GM19468 (cell line): ENCODE measurements around the gene ATG9B.
A peak's percentile ranks its signal among the peaks of the same experiment; 100 is the strongest.
"Not testable (repeated sequence)": the region's sequence is repeated elsewhere in the genome, so short reads cannot be mapped to it uniquely, and the experiment has no call there.

Experiments
- ATAC-seq: cut with Tn5 transposase; IDR thresholded peaks from one replicate; pipeline ENCODE4 v1.9.1; 2021; ENCODE audit warnings: mild to moderate bottlenecking, moderate library complexity, moderate number of reproducible peaks; ENCODE audit not compliant: unreplicated experiment; ENCODE audit errors: extremely low read depth

Gene ATG9B

GRCh38 chr7:151058781-151059366 lies 34.6 kb upstream of the ATG9B start:
- ATAC-seq: no peak

- peak; percentile 90 for ATAC-seq
Observed at GRCh38 chr7:151057989-151058780, 33.9 kb upstream of the ATG9B start.

- no peak for ATAC-seq
Observed at GRCh38 chr7:151057506-151057988, 33.3 kb upstream of the ATG9B start, which contains the start of gene CDK5. TSS of gene CDK5 (minus strand) at chr7:151057897. CDS start at chr7:151057848, 49 bp downstream.

GRCh38 chr7:151056666-151057505 lies 32.6 kb upstream of the ATG9B start:
- ATAC-seq: no peak

GRCh38 chr7:151056283-151056665 lies 32.0 kb upstream of the ATG9B start:
- ATAC-seq: no peak

GRCh38 chr7:151053751-151054150 lies 29.5 kb upstream of the ATG9B start:
- no peak for ATAC-seq

- ATAC-seq: no peak
Observed at GRCh38 chr7:151053096-151053495, 28.8 kb upstream of the ATG9B start.

GRCh38 chr7:151051108-151051507 lies 26.8 kb upstream of the ATG9B start:
- no peak for ATAC-seq

GRCh38 chr7:151048911-151049463 lies 24.7 kb upstream of the ATG9B start:
- ATAC-seq: no peak

- ATAC-seq: no peak
Observed at GRCh38 chr7:151047976-151048815, 23.9 kb upstream of the ATG9B start, which contains the start of gene ASIC3. TSS of gene ASIC3 (plus strand) at chr7:151048531. CDS start at chr7:151048886, 355 bp downstream.

- ATAC-seq: no peak
Observed at GRCh38 chr7:151046603-151047573, 22.6 kb upstream of the ATG9B start.

GRCh38 chr7:151045967-151046366 lies 21.7 kb upstream of the ATG9B start:
- no peak for ATAC-seq

GRCh38 chr7:151045262-151045661 lies 21.0 kb upstream of the ATG9B start:
- no peak for ATAC-seq

GRCh38 chr7:151043959-151044358 lies 19.7 kb upstream of the ATG9B start:
- no peak for ATAC-seq

- ATAC-seq: not testable (repeated sequence)
Observed at GRCh38 chr7:151043449-151043848, 19.2 kb upstream of the ATG9B start.

GRCh38 chr7:151040616-151041375 lies 16.5 kb upstream of the ATG9B start:
- ATAC-seq: no peak

- ATAC-seq: no peak
Observed at GRCh38 chr7:151039850-151040548, 15.7 kb upstream of the ATG9B start.
